H1 (cell line): Measurements from ENCODE around the gene TEX26.

Experiments used
- EP300 ChIP-seq, 2 experiments: IDR thresholded peaks; 1 replicate in 1 of 2; 2 replicates in 1 of 2; pipeline ENCODE4 v1.6.1; 2011 to 2012; ENCODE audit warnings: low read depth in 2 of 2, low read length in 2 of 2, mild to moderate bottlenecking in 2 of 2, borderline replicate concordance in 1 of 2, inconsistent platforms in 1 of 2, moderate library complexity in 1 of 2
- FOSL1 ChIP-seq: IDR thresholded peaks from 2 replicates; pipeline ENCODE4 v1.6.1; 2011; ENCODE audit warnings: mild to moderate bottlenecking, low read depth, low read length, moderate library complexity; ENCODE audit not compliant: insufficient read depth
- JUND ChIP-seq: IDR thresholded peaks from 2 replicates; pipeline ENCODE4 v1.6.1; 2011; ENCODE audit warnings: mild to moderate bottlenecking, improper control_type of control experiment, low read length
- POLR2AphosphoS5 ChIP-seq: IDR thresholded peaks from 2 replicates; pipeline ENCODE4 v1.6.1; 2011; ENCODE audit warnings: low read depth, low read length
- RXRA ChIP-seq: IDR thresholded peaks from 2 replicates; pipeline ENCODE4 v1.6.1; 2011; ENCODE audit warnings: low read depth, mild to moderate bottlenecking, low read length, moderate library complexity; ENCODE audit not compliant: insufficient read depth
- SIN3A ChIP-seq, 2 experiments: IDR thresholded peaks in 1 of 2; conservative IDR thresholded peaks in 1 of 2; 2 replicates each; pipeline ENCODE4 v1.6.1; 2011 to 2012; ENCODE audit warnings: low read length in 2 of 2, improper control_type of control experiment in 1 of 2, low read depth in 1 of 2, mild to moderate bottlenecking in 1 of 2
- TF ChIP-seq, protein P1 (sequence below), 3 experiments: IDR thresholded peaks; 1 replicate in 2 of 3; 2 replicates in 1 of 3; pipeline versions ENCODE4 v1.5.1 to v1.6.1; 2011; ENCODE audit warnings: low read length in 3 of 3, mild to moderate bottlenecking in 3 of 3, inconsistent platforms in 2 of 3, low read depth in 1 of 3, moderate library complexity in 1 of 3; ENCODE audit not compliant: insufficient read depth in 1 of 3; ENCODE audit errors: control extremely low read depth in 1 of 3
- TF ChIP-seq, protein P2 (sequence below): IDR thresholded peaks from 2 replicates; pipeline ENCODE4 v1.6.1; 2011; ENCODE audit warnings: low read depth, mild to moderate bottlenecking, low read length; ENCODE audit not compliant: insufficient read depth

DNA sequence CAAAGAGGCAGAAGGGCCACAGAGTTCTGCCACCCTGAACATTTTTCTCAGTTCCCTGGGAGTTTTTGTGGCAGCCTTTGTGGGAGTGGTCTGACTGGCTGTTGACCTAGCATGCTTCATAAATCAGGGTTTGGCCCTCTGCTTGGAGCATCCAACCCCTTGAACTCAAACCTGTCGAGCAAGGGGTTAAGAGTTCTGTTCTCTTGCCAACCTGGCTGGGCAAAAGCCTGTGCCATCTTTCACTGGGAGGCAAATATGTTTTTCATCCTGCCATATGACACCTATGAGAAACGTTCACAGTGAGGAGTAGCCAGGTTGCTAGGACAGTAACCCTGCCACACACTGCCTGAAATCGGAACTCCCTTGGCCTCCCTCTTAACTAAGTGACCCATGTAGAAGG, 7.7 kb upstream of the TEX26 start:
- TF ChIP-seq JUND, result no peak
- TF ChIP-seq, protein P1, sequence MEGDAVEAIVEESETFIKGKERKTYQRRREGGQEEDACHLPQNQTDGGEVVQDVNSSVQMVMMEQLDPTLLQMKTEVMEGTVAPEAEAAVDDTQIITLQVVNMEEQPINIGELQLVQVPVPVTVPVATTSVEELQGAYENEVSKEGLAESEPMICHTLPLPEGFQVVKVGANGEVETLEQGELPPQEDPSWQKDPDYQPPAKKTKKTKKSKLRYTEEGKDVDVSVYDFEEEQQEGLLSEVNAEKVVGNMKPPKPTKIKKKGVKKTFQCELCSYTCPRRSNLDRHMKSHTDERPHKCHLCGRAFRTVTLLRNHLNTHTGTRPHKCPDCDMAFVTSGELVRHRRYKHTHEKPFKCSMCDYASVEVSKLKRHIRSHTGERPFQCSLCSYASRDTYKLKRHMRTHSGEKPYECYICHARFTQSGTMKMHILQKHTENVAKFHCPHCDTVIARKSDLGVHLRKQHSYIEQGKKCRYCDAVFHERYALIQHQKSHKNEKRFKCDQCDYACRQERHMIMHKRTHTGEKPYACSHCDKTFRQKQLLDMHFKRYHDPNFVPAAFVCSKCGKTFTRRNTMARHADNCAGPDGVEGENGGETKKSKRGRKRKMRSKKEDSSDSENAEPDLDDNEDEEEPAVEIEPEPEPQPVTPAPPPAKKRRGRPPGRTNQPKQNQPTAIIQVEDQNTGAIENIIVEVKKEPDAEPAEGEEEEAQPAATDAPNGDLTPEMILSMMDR (IDR thresholded peaks at IDR 0.05; ENCODE audit: control extremely low read depth in 1 of 3, insufficient read depth in 1 of 3, low read depth in 1 of 3, low read length in 3 of 3), result no peak
- no peak for TF ChIP-seq POLR2AphosphoS5
- TF ChIP-seq SIN3A (conservative IDR thresholded peaks at IDR 0.05 in 1 of 2, IDR thresholded peaks at IDR 0.05 in 1 of 2; ENCODE audit: low read depth in 1 of 2, low read length in 2 of 2), result no peak
- TF ChIP-seq RXRA, result no peak
- TF ChIP-seq FOSL1, result no peak
- no peak for TF ChIP-seq EP300 (IDR thresholded peaks at IDR 0.05; ENCODE audit: borderline replicate concordance in 1 of 2, low read depth in 2 of 2, low read length in 2 of 2)
- TF ChIP-seq, protein P2, sequence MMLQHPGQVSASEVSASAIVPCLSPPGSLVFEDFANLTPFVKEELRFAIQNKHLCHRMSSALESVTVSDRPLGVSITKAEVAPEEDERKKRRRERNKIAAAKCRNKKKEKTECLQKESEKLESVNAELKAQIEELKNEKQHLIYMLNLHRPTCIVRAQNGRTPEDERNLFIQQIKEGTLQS, result no peak
